ENCODE measurements around the gene EPS8L1.

DNA sequence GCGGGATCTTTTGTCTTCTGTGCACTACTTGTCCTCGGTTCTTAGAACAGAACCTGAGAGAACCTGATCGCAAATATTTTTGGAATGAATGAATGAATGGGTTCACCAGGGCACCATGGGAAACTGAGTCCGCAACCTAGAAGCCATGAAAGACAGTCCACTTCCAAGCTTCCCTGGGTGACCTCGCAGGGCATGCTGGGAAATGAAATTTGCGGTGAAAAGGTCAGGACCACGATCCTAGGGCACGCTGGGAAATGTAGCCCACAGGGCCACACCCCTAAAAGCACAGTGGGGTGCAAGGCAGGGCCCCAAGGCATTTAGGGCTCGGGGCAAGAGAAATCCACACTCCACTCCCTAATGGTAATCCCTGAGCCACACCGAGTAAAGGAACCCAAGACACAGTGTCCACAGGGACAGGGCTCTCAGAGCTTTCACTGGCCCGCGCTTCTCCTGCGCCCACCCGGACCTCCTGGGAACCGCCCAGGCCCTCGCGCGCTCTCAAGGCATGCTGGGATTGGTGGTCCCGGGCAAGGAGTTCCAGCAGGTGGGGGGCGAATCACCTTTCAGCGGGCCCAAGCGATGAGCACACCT is 42.8 kb downstream of the EPS8L1 start:
- TF ChIP-seq POLR2AphosphoS5 (IDR thresholded peaks at IDR 0.05) = peak in 1 of 3 donors; percentile 8
- TF ChIP-seq, protein P1, sequence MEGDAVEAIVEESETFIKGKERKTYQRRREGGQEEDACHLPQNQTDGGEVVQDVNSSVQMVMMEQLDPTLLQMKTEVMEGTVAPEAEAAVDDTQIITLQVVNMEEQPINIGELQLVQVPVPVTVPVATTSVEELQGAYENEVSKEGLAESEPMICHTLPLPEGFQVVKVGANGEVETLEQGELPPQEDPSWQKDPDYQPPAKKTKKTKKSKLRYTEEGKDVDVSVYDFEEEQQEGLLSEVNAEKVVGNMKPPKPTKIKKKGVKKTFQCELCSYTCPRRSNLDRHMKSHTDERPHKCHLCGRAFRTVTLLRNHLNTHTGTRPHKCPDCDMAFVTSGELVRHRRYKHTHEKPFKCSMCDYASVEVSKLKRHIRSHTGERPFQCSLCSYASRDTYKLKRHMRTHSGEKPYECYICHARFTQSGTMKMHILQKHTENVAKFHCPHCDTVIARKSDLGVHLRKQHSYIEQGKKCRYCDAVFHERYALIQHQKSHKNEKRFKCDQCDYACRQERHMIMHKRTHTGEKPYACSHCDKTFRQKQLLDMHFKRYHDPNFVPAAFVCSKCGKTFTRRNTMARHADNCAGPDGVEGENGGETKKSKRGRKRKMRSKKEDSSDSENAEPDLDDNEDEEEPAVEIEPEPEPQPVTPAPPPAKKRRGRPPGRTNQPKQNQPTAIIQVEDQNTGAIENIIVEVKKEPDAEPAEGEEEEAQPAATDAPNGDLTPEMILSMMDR (IDR thresholded peaks at IDR 0.05 in 8 of 11, conservative IDR thresholded peaks at IDR 0.05 in 3 of 11) = no peak

Measured in spleen (tissue), 7 donors.